Measurements from ENCODE around the gene TMA16.

- no peak for TF ChIP-seq ZNF274 (CRISPR knock-in tag; IDR thresholded peaks at IDR 0.05)
- no peak for TF ChIP-seq ATF6 (CRISPR knock-in tag; conservative IDR thresholded peaks at IDR 0.05)
Observed at GRCh38 chr4:163553146-163553545, 58.7 kb downstream of the TMA16 start.

All from HepG2 (cell line).